H9 (cell line): ENCODE results near the gene FARS2. TPM values are rescaled to one million over a fixed set of nuclear protein-coding genes. Genes with fewer than 3 reads are reported as not detected.

ENCODE experiments used
- DNase-seq: peaks from one replicate; pipeline ENCODE4 v3.0.0-alpha.2; 2017
- H2AFZ ChIP-seq: one replicate; pipeline ENCODE4 v1.6.1; 2013; ENCODE audit warnings: mild to moderate bottlenecking, low read length, control low read depth, moderate library complexity
- H2AK5ac ChIP-seq: 2 replicates; pipeline ENCODE4 v1.6.1; 2013; ENCODE audit warnings: low read length, control low read depth, mixed read lengths; ENCODE audit not compliant: insufficient read length
- H2BK120ac ChIP-seq: one replicate; pipeline ENCODE4 v1.6.1; 2013; ENCODE audit warnings: low read depth, mild to moderate bottlenecking, low read length, control low read depth, inconsistent platforms; ENCODE audit not compliant: poor library complexity, severe bottlenecking
- H2BK12ac ChIP-seq: 2 replicates; pipeline ENCODE4 v1.6.1; 2013; ENCODE audit warnings: low read length, control low read depth, mixed read lengths, low read depth; ENCODE audit not compliant: insufficient read length
- H2BK15ac ChIP-seq: 2 replicates; pipeline ENCODE4 v1.6.1; 2013; ENCODE audit warnings: low read depth, low read length, control low read depth
- H2BK20ac ChIP-seq: one replicate; pipeline ENCODE4 v1.6.1; 2013; ENCODE audit warnings: low read depth, mild to moderate bottlenecking, low read length, control low read depth, inconsistent platforms; ENCODE audit not compliant: poor library complexity, severe bottlenecking
- H2BK5ac ChIP-seq: 2 replicates; pipeline ENCODE4 v1.6.1; 2013; ENCODE audit warnings: low read length, control low read depth, mixed read lengths; ENCODE audit not compliant: insufficient read length
- H3K14ac ChIP-seq: 2 replicates; pipeline ENCODE4 v1.6.1; 2013; ENCODE audit warnings: low read length, control low read depth; ENCODE audit not compliant: insufficient read depth
- H3K18ac ChIP-seq: 2 replicates; pipeline ENCODE4 v1.6.1; 2013; ENCODE audit warnings: low read depth, mild to moderate bottlenecking, mixed read lengths, low read length, control low read depth; ENCODE audit not compliant: insufficient read length
- H3K23ac ChIP-seq: 2 replicates; pipeline ENCODE4 v1.6.1; 2013; ENCODE audit warnings: low read length, control low read depth, mixed read lengths, low read depth; ENCODE audit not compliant: insufficient read length
- H3K23me2 ChIP-seq: 2 replicates; pipeline ENCODE4 v1.6.1; 2013; ENCODE audit warnings: low read depth, mild to moderate bottlenecking, mixed read lengths, low read length, control low read depth; ENCODE audit not compliant: insufficient read length, poor library complexity, severe bottlenecking
- H3K27ac ChIP-seq: 2 replicates; pipeline ENCODE4 v1.5.1; 2013; ENCODE audit warnings: low read length, control low read depth, mixed read lengths, low read depth; ENCODE audit not compliant: insufficient read length
- H3K27me3 ChIP-seq: 2 replicates; pipeline ENCODE4 v1.6.1; 2013; ENCODE audit warnings: low read length, control low read depth, inconsistent platforms; ENCODE audit not compliant: insufficient read depth
- H3K4ac ChIP-seq: 2 replicates; pipeline ENCODE4 v1.6.1; 2013; ENCODE audit warnings: low read depth, mild to moderate bottlenecking, control low read depth, inconsistent platforms, low read length, moderate library complexity
- H3K4me1 ChIP-seq: 2 replicates; pipeline ENCODE4 v1.6.1; 2013; ENCODE audit warnings: low read length, control low read depth, inconsistent platforms; ENCODE audit not compliant: insufficient read depth
- H3K4me2 ChIP-seq: 2 replicates; pipeline ENCODE4 v1.6.1; 2013; ENCODE audit warnings: low read length, control low read depth, mixed read lengths; ENCODE audit not compliant: insufficient read length, insufficient read depth
- H3K56ac ChIP-seq: 2 replicates; pipeline ENCODE4 v1.6.1; 2013; ENCODE audit warnings: low read depth, mild to moderate bottlenecking, mixed read lengths, low read length, control low read depth; ENCODE audit not compliant: insufficient read length
- H3K79me1 ChIP-seq: 2 replicates; pipeline ENCODE4 v1.6.1; 2013; ENCODE audit warnings: low read depth, mild to moderate bottlenecking, moderate library complexity, low read length, control low read depth, inconsistent platforms; ENCODE audit not compliant: insufficient read depth, poor library complexity, severe bottlenecking
- H3K79me2 ChIP-seq: 2 replicates; pipeline ENCODE4 v1.6.1; 2013; ENCODE audit warnings: low read length, control low read depth, inconsistent platforms; ENCODE audit not compliant: insufficient read depth
- H3K9ac ChIP-seq: 2 replicates; pipeline ENCODE4 v1.6.1; 2013; ENCODE audit warnings: low read length, control low read depth, mixed read lengths; ENCODE audit not compliant: insufficient read length; ENCODE audit errors: extremely low read depth
- H3K9me3 ChIP-seq: one replicate; pipeline ENCODE4 v1.6.1; 2013; ENCODE audit warnings: low read depth, low read length, inconsistent platforms; ENCODE audit not compliant: control insufficient read depth
- H3T11ph ChIP-seq: one replicate; pipeline ENCODE4 v1.6.1; 2013; ENCODE audit warnings: mild to moderate bottlenecking, low read length, control low read depth, inconsistent platforms
- H4K20me1 ChIP-seq: one replicate; pipeline ENCODE4 v1.6.1; 2013; ENCODE audit not compliant: control insufficient read depth, insufficient read length, insufficient read depth
- H4K5ac ChIP-seq: 2 replicates; pipeline ENCODE4 v1.6.1; 2013; ENCODE audit warnings: low read depth, mild to moderate bottlenecking, mixed read lengths, low read length, control low read depth; ENCODE audit not compliant: insufficient read length
- H4K8ac ChIP-seq: replicated peaks from 2 replicates; pipeline ENCODE4 v1.6.1; 2013; ENCODE audit warnings: low read length, control low read depth, mixed read lengths, low read depth; ENCODE audit not compliant: insufficient read length
- H4K91ac ChIP-seq: 2 replicates; pipeline ENCODE4 v1.6.1; 2013; ENCODE audit warnings: low read depth, mild to moderate bottlenecking, moderate library complexity, mixed read lengths, low read length, control low read depth; ENCODE audit not compliant: insufficient read length
- H3K27ac Mint-ChIP-seq, 3 experiments: 2 replicates in 2 of 3; 3 replicates in 1 of 3; pipeline ENCODE4 v1.8.0; 2020 to 2021; ENCODE audit warnings: mixed read lengths in 3 of 3, mild to moderate bottlenecking in 1 of 3, moderate library complexity in 1 of 3
- H3K27me3 Mint-ChIP-seq: 2 replicates; pipeline ENCODE4 v1.8.0; 2021; ENCODE audit warnings: low read depth, mild to moderate bottlenecking, moderate library complexity, mixed read lengths
- H3K36me3 Mint-ChIP-seq, 3 experiments: 2 replicates in 2 of 3; 3 replicates in 1 of 3; pipeline ENCODE4 v1.8.0; 2020 to 2021; ENCODE audit warnings: low read depth in 3 of 3, mixed read lengths in 3 of 3; ENCODE audit not compliant: insufficient read depth in 1 of 3
- H3K4me1 Mint-ChIP-seq, 2 experiments: 2 replicates each; pipeline ENCODE4 v1.8.0; 2020; ENCODE audit warnings: mixed read lengths in 2 of 2
- H3K4me3 Mint-ChIP-seq, 2 experiments: 2 replicates in 1 of 2; 3 replicates in 1 of 2; pipeline ENCODE4 v1.8.0; 2020 to 2021; ENCODE audit warnings: mild to moderate bottlenecking in 2 of 2, mixed read lengths in 2 of 2, moderate library complexity in 1 of 2
- H3K9me3 Mint-ChIP-seq, 2 experiments: 2 replicates in 1 of 2; 3 replicates in 1 of 2; pipeline ENCODE4 v1.8.0; 2020; ENCODE audit warnings: mild to moderate bottlenecking in 2 of 2, mixed read lengths in 2 of 2, moderate library complexity in 1 of 2
- CTCF ChIP-seq: fragments of 200-600 bp; sonication (generic); conservative IDR thresholded peaks from 3 replicates; pipeline ENCODE4 v1.8.0; 2021; ENCODE audit warnings: antibody characterized with exemption, mild to moderate bottlenecking
- WGBS: extraction: QIAGEN DNeasy Blood & Tissue Kit; methylation state at CpG from one replicate; pipeline ENCODE4 v1.1.7; 2013; ENCODE audit warnings: missing lambda C conversion rate, low lambda C conversion rate, mixed read lengths; ENCODE audit not compliant: insufficient read length; ENCODE audit errors: extremely low coverage; 5-methylcytosine and 5-hydroxymethylcytosine counted together
- total RNA-seq: library from RNA; stranded (reverse); gene quantifications from 2 replicates; pipeline ENCODE4 v1.2.1, GENCODE V29; 2021

FARS2 gene
- total RNA-seq, 1 experiment from 2014 or later: 8.5 TPM

- H3T11ph ChIP-seq: no peak overlapping the region
- H4K20me1 ChIP-seq: no peaks in the 10 kb centered on the region
- TF ChIP-seq CTCF: no peak
- no peak overlapping the region for H4K91ac ChIP-seq
- H2BK15ac ChIP-seq: no peak overlapping the region
- no peaks in the 10 kb centered on the region for H3K79me1 ChIP-seq
- no peak overlapping the region for H4K5ac ChIP-seq
- H3K18ac ChIP-seq: no peak overlapping the region
- no peak for DNase-seq
- H3K4me3 Mint-ChIP-seq: no peak overlapping the region
- H3K27me3 ChIP-seq: no peaks in the 10 kb centered on the region
- no peak overlapping the region for H2AK5ac ChIP-seq
- no peaks in the 10 kb centered on the region for H3K9me3 ChIP-seq
- no peak overlapping the region for H3K56ac ChIP-seq
- no peak overlapping the region for H2AFZ ChIP-seq
- no peak overlapping the region for H3K27ac Mint-ChIP-seq
- no peak overlapping the region for H3K4ac ChIP-seq
- H3K9me3 Mint-ChIP-seq: peaks cover 11 to 12% of the 10 kb centered on the region in 2 experiments; a peak in 4 of 5 replicates
- H3K4me1 ChIP-seq: no peaks in the 10 kb centered on the region
- no peak overlapping the region for H2BK120ac ChIP-seq
- H3K79me2 ChIP-seq: no peaks in the 10 kb centered on the region
- H3K27ac ChIP-seq: no peak overlapping the region
- H4K8ac ChIP-seq: no peak overlapping the region
- H2BK5ac ChIP-seq: no peak overlapping the region
- H3K36me3 Mint-ChIP-seq: peaks cover 0 to 10% (median 0%) of the 10 kb centered on the region in 3 experiments; a peak in 2 of 7 replicates
- no peak overlapping the region for H3K23ac ChIP-seq
- H3K9ac ChIP-seq: no peak overlapping the region
- H3K4me2 ChIP-seq: no peak overlapping the region
- no peak overlapping the region for H3K14ac ChIP-seq
- H3K4me1 Mint-ChIP-seq: no peaks in the 10 kb centered on the region
- H2BK12ac ChIP-seq: no peak overlapping the region
- peaks cover 33% of the 10 kb centered on the region for H3K27me3 Mint-ChIP-seq
- H2BK20ac ChIP-seq: no peak overlapping the region
- no CpG with 5 or more reads among the region's 3 CpGs for WGBS
- H3K23me2 ChIP-seq: no peaks in the 10 kb centered on the region
Measured at GRCh38 chr6:5813625-5814027, 552.3 kb downstream of the FARS2 start.
